Measurements from ENCODE around the gene DTNBP1. TPM values are rescaled to one million over a fixed set of nuclear protein-coding genes. Genes with fewer than 3 reads are reported as not detected.

Gene DTNBP1
- total RNA-seq, 1 donor from 2014 or later: 5.6 TPM

DNA sequence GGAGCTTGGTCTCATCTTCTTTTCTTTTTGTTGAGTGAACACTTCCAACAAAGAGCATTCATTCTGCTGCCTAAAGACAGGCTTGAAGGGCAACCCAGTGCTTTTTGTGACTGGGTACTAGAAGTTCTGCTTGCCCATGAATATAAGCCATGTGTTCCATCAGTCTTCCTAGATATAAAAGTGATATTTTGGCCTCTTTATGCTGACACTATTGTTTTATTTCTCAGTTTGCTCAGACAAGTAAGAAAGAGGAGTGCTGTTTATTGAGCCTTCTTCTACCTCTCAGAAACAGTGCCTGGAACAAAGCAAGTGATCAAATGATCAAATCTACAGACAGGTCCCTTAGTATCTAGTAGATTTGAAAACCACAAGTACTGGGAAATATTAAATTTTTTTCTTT is 2.4 kb upstream of the DTNBP1 start:
- DNase-seq (ENCODE audit: low spot score in 2 of 2): no peak
- Histone ChIP-seq H3K36me3 (no peaks in the 10 kb centered on the region), H3K27ac (no peak overlapping the region), H3K9me3 (no peaks in the 10 kb centered on the region), H3K4me3 (no peak overlapping the region), H3K27me3 (no peaks in the 10 kb centered on the region), H3K4me1 (peaks cover 3 to 6% of the 10 kb centered on the region in 2 donors)
- TF ChIP-seq, protein P1, sequence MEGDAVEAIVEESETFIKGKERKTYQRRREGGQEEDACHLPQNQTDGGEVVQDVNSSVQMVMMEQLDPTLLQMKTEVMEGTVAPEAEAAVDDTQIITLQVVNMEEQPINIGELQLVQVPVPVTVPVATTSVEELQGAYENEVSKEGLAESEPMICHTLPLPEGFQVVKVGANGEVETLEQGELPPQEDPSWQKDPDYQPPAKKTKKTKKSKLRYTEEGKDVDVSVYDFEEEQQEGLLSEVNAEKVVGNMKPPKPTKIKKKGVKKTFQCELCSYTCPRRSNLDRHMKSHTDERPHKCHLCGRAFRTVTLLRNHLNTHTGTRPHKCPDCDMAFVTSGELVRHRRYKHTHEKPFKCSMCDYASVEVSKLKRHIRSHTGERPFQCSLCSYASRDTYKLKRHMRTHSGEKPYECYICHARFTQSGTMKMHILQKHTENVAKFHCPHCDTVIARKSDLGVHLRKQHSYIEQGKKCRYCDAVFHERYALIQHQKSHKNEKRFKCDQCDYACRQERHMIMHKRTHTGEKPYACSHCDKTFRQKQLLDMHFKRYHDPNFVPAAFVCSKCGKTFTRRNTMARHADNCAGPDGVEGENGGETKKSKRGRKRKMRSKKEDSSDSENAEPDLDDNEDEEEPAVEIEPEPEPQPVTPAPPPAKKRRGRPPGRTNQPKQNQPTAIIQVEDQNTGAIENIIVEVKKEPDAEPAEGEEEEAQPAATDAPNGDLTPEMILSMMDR (IDR thresholded peaks at IDR 0.05): no peak
- intact Hi-C loops (cut with DNase I): loop anchor here (10.0 kb wide), 1 partner anchor 1040 kb away; no protein-coding TSS in a partner anchor

- peak overlapping the region in 1 of 2 donors; percentile 82 for H3K27ac ChIP-seq
- TF ChIP-seq, protein P1 (IDR thresholded peaks at IDR 0.05): no peak
- no peaks in the 10 kb centered on the region for H3K27me3 ChIP-seq
- intact Hi-C loops (cut with DNase I): loop anchor here (2.0 to 10.0 kb wide), 2 partner anchors 418 to 1042 kb away; no protein-coding TSS in a partner anchor
- DNase-seq (ENCODE audit: low spot score in 2 of 2): no peak
- no peaks in the 10 kb centered on the region for H3K36me3 ChIP-seq
- H3K9me3 ChIP-seq: no peaks in the 10 kb centered on the region
- H3K4me3 ChIP-seq: peak overlapping the region; percentile 70 to 94
- H3K4me1 ChIP-seq: peaks cover 3 to 6% of the 10 kb centered on the region in 2 donors
Measured at GRCh38 chr6:15663130-15663871, 473 bp upstream of the DTNBP1 start.

- Histone ChIP-seq H3K9me3 (no peaks in the 10 kb centered on the region), H3K4me3 (peak overlapping the region; percentile 70 to 94), H3K36me3 (no peaks in the 10 kb centered on the region), H3K4me1 (peaks cover 3 to 6% of the 10 kb centered on the region in 2 donors), H3K27me3 (no peaks in the 10 kb centered on the region), H3K27ac (peak overlapping the region; percentile 64 to 82)
- intact Hi-C loops (cut with DNase I): loop anchor here (2.0 to 10.0 kb wide), 2 partner anchors 417 to 1043 kb away; no protein-coding TSS in a partner anchor
- DNase-seq (ENCODE audit: low spot score in 2 of 2): no peak
- TF ChIP-seq, protein P1 (IDR thresholded peaks at IDR 0.05): no peak
Measured at GRCh38 chr6:15661853-15662325, 939 bp downstream of the DTNBP1 start.

- DNase-seq (ENCODE audit: low spot score in 2 of 2): no peak
- H3K9me3 ChIP-seq: no peaks in the 10 kb centered on the region
- H3K27me3 ChIP-seq: no peaks in the 10 kb centered on the region
- no peak overlapping the region for H3K27ac ChIP-seq
- peaks cover 3 to 6% of the 10 kb centered on the region in 2 donors for H3K4me1 ChIP-seq
- H3K4me3 ChIP-seq: no peak overlapping the region
- TF ChIP-seq, protein P1 (IDR thresholded peaks at IDR 0.05): no peak
- intact Hi-C loops (cut with DNase I): no loop called here
- no peaks in the 10 kb centered on the region for H3K36me3 ChIP-seq
Measured at GRCh38 chr6:15659181-15659580, 3.6 kb downstream of the DTNBP1 start.

DNA sequence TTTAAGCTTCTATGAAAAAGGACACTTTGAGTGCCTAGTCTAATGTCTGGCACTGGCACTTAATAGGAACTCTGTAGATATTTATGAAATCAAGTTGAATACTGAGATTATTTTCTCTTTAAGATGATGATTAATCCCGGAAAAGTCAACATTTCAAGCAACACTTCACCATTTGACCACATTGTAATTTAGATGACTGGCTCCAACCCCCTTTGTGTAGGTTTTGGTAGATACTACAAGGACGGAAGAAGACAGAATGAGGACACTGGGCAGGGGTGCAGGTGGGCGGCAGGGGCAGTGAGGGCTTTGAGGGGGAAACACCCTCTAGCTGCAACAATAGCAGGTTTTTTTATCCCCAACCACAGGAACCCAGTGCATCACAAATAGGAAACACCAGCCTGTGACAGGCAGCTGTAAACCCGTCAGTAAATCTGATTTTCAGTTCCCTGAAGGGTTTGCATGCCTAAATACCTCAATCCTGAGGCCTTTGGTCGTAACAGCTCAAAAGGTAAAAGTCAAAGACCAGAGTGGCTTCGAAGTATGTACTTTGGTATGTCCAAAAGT is 4.6 kb downstream of the DTNBP1 start:
- H3K27me3 ChIP-seq: no peaks in the 10 kb centered on the region
- no peaks in the 10 kb centered on the region for H3K36me3 ChIP-seq
- TF ChIP-seq, protein P1 (IDR thresholded peaks at IDR 0.05): no peak
- intact Hi-C loops (cut with DNase I): no loop called here
- no peak overlapping the region for H3K4me3 ChIP-seq
- no peak overlapping the region for H3K27ac ChIP-seq
- peaks cover 3% of the 10 kb centered on the region in 2 donors for H3K4me1 ChIP-seq
- no peaks in the 10 kb centered on the region for H3K9me3 ChIP-seq
- DNase-seq (ENCODE audit: low spot score in 2 of 2): no peak

All from ascending aorta (tissue), 2 donors.